Spinal cord (tissue), 10 donors: ENCODE data around the gene WLS. TPM values are rescaled to one million over a fixed set of nuclear protein-coding genes. Genes with fewer than 3 reads are reported as not detected.

ENCODE experiments used
- DNase-seq, 6 donors: peaks; one replicate each; pipeline versions ENCODE4 v3.0.0 to v3.0.0-alpha.2; 2013 to 2015; ENCODE audit warnings: low spot score in 6 of 6, low read depth in 4 of 6
- H3K27ac ChIP-seq: one replicate; pipeline ENCODE4 v1.5.1; 2013; ENCODE audit warnings: low read depth, low read length, control low read depth
- H3K27me3 ChIP-seq: one replicate; pipeline ENCODE4 v1.6.1; 2013; ENCODE audit warnings: low read length; ENCODE audit not compliant: control insufficient read depth, insufficient read depth
- H3K36me3 ChIP-seq: one replicate; pipeline ENCODE4 v1.6.1; 2013; ENCODE audit warnings: low read length; ENCODE audit not compliant: control insufficient read depth, insufficient read depth
- H3K4me1 ChIP-seq: one replicate; pipeline ENCODE4 v1.6.1; 2013; ENCODE audit warnings: low read length; ENCODE audit not compliant: control insufficient read depth, insufficient read depth
- H3K4me3 ChIP-seq: one replicate; pipeline ENCODE4 v1.5.1; 2013; ENCODE audit warnings: low read depth, low read length, control low read depth
- H3K9me3 ChIP-seq: one replicate; pipeline ENCODE4 v1.6.1; 2013; ENCODE audit warnings: low read length; ENCODE audit not compliant: control insufficient read depth, insufficient read depth
- WGBS: methylation state at CpG from one replicate; pipeline ENCODE4 v1.1.5; 2013; ENCODE audit warnings: missing lambda C conversion rate; ENCODE audit not compliant: insufficient coverage; 5-methylcytosine and 5-hydroxymethylcytosine counted together
- polyA plus RNA-seq, 2 donors: library from polyadenylated mRNA; unstranded; fragments of 120-200 nt; gene quantifications; one replicate each; pipeline ENCODE4 v1.2.1, GENCODE V29; 2013; ENCODE audit not compliant: insufficient read length in 2 of 2
- total RNA-seq, 2 donors: library from RNA; depleted of rRNA in 1 of 2; stranded (reverse); fragments of 120-200 nt in 1 of 2; fragments of >200 nt in 1 of 2; gene quantifications; one replicate each; pipeline versions ENCODE4 v1.2.3 to v1.2.4, GENCODE V29; 2013 to 2014
- donor health status: healthy.

Gene WLS
- total and polyA plus RNA-seq, 4 donors = 90.4 to 209 (median 124) TPM

- DNase-seq = no peak
- no peak overlapping the region for H3K27ac ChIP-seq
- H3K36me3 ChIP-seq = peaks cover 2% of the 10 kb centered on the region
- no peaks in the 10 kb centered on the region for H3K9me3 ChIP-seq
- 48% methylated on average over 10 of the region's 10 CpGs for WGBS
- peaks cover 21% of the 10 kb centered on the region for H3K4me1 ChIP-seq
- H3K4me3 ChIP-seq = no peak overlapping the region
- no peaks in the 10 kb centered on the region for H3K27me3 ChIP-seq
Measured at GRCh38 chr1:68117416-68117815, 114.9 kb downstream of the WLS start.

- H3K27me3 ChIP-seq = no peaks in the 10 kb centered on the region
- no peak overlapping the region for H3K4me3 ChIP-seq
- 14% methylated on average over 2 of the region's 3 CpGs for WGBS
- peaks cover 28% of the 10 kb centered on the region for H3K4me1 ChIP-seq
- DNase-seq = peak in 3 of 6 donors; percentile 48 to 89 (median 83)
- H3K36me3 ChIP-seq = peaks cover 2% of the 10 kb centered on the region
- no peak overlapping the region for H3K27ac ChIP-seq
- no peaks in the 10 kb centered on the region for H3K9me3 ChIP-seq
Measured at GRCh38 chr1:68116643-68117235, 115.6 kb downstream of the WLS start.

- Histone ChIP-seq H3K27me3 (no peaks in the 10 kb centered on the region), H3K4me3 (no peak overlapping the region), H3K9me3 (no peaks in the 10 kb centered on the region), H3K4me1 (peaks cover 33% of the 10 kb centered on the region), H3K27ac (no peak overlapping the region), H3K36me3 (peaks cover 2% of the 10 kb centered on the region)
- DNase-seq = no peak
- WGBS = 80% methylated on average over 1 of the region's 4 CpGs
Measured at GRCh38 chr1:68115308-68115707, 117.0 kb downstream of the WLS start.

GRCh38 chr1:68113966-68114365 lies 118.4 kb downstream of the WLS start:
- Histone ChIP-seq H3K36me3 (peaks cover 2% of the 10 kb centered on the region), H3K4me3 (no peak overlapping the region), H3K27ac (no peak overlapping the region), H3K4me1 (peaks cover 33% of the 10 kb centered on the region), H3K27me3 (no peaks in the 10 kb centered on the region), H3K9me3 (no peaks in the 10 kb centered on the region)
- WGBS = 90% methylated on average over 3 of the region's 3 CpGs
- DNase-seq = peak in 1 of 6 donors; percentile 64

- Histone ChIP-seq H3K4me1 (peaks cover 33% of the 10 kb centered on the region), H3K27ac (peak overlapping the region; percentile 78), H3K9me3 (no peaks in the 10 kb centered on the region), H3K27me3 (no peaks in the 10 kb centered on the region), H3K36me3 (peaks cover 2% of the 10 kb centered on the region), H3K4me3 (no peak overlapping the region)
- 42% methylated on average over 4 of the region's 7 CpGs for WGBS
- DNase-seq = peak; percentile 52 to 94 (median 78)
Measured at GRCh38 chr1:68112835-68113243, 119.5 kb downstream of the WLS start.

GRCh38 chr1:68111519-68112436 lies 120.5 kb downstream of the WLS start:
- Histone ChIP-seq H3K9me3 (no peaks in the 10 kb centered on the region), H3K4me1 (peaks cover 29% of the 10 kb centered on the region), H3K27ac (peak overlapping the region; percentile 78), H3K36me3 (no peaks in the 10 kb centered on the region), H3K27me3 (no peaks in the 10 kb centered on the region), H3K4me3 (no peak overlapping the region)
- peak; percentile 76 to 96 (median 80) for DNase-seq
- 30% methylated on average over 5 of the region's 7 CpGs for WGBS

- Histone ChIP-seq H3K36me3 (no peaks in the 10 kb centered on the region), H3K4me1 (peaks cover 24% of the 10 kb centered on the region), H3K9me3 (no peaks in the 10 kb centered on the region), H3K27ac (no peak overlapping the region), H3K4me3 (no peak overlapping the region), H3K27me3 (no peaks in the 10 kb centered on the region)
- no peak for DNase-seq
- WGBS = 100% methylated on average over 1 of the region's 8 CpGs
Measured at GRCh38 chr1:68107771-68108170, 124.6 kb downstream of the WLS start.

GRCh38 chr1:68103884-68104554 lies 128.3 kb downstream of the WLS start:
- Histone ChIP-seq H3K27me3 (no peaks in the 10 kb centered on the region), H3K4me3 (no peak overlapping the region), H3K9me3 (no peaks in the 10 kb centered on the region), H3K27ac (no peak overlapping the region), H3K4me1 (peaks cover 11% of the 10 kb centered on the region), H3K36me3 (no peaks in the 10 kb centered on the region)
- no CpG with 5 or more reads among the region's 5 CpGs for WGBS
- no peak for DNase-seq

GRCh38 chr1:68103011-68103545 lies 129.2 kb downstream of the WLS start:
- Histone ChIP-seq H3K9me3 (no peaks in the 10 kb centered on the region), H3K4me1 (peaks cover 11% of the 10 kb centered on the region), H3K27ac (no peak overlapping the region), H3K36me3 (no peaks in the 10 kb centered on the region), H3K27me3 (no peaks in the 10 kb centered on the region), H3K4me3 (no peak overlapping the region)
- DNase-seq = peak in 2 of 6 donors; percentile 37 to 85
- WGBS = 60% methylated on average over 3 of the region's 5 CpGs
